GM12801 (cell line): ENCODE data around the gene FBLIM1.
"Not testable (repeated sequence)": the region's sequence is repeated elsewhere in the genome, so short reads cannot be mapped to it uniquely, and the experiment has no call there.

Experiments used
- CTCF ChIP-seq: IDR thresholded peaks from one replicate; pipeline ENCODE4 v1.5.1; 2011; ENCODE audit warnings: control low read depth; ENCODE audit not compliant: insufficient read length; ENCODE audit errors: extremely low read depth

Gene FBLIM1

DNA sequence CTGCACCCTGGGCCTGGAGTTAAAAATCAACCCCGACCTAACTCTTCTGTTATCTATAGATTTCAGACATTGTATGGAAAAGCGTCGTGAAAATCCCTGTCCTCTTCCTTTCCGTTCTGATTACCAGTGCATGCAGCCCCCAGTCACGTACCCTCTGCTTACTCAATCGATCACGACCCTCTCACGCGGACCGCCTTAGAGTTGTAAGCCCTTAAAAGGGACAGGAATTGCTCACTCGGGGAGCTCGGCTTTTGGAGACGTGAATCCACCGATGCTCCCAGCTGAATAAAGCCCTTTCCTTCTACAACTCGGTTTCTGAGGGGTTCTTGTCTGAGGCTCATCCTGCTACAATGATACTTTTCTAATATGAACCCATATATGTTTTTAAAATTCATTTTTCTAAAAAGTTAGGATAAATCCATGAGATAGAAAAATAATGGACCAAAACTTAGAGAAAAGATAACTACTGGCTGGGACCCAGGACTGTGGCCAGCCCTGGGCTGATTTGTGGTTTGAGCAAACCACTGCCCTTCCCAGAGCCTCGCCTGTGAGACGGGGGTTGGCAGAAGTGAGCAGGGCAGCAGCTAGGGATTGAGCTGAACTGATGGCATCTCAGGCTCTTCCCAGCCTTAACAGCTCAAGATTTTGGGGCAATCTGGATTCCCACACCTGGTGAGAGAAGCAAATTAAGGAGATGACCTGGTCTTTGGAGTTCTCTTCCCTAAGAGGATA, 43.8 kb downstream of the FBLIM1 start:
- no peak for TF ChIP-seq CTCF

DNA sequence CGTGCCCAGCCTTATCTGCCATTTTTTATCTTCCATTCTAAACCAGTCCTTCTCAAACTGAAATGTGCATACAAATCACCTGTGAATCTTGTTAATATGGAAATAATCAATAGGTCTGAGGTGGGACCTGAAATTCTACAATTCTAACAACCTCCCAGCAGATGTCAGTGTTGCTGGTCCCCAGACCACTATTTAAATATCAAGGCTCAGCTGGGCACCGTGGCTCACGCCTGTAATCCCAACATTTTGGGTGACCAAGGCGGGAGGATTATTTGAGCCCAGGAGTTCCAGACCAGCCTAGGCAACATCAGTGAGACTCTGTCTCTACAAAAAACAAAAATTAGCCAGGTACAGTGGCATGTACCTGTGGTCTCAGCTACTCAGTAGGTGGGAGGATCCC, 44.8 kb downstream of the FBLIM1 start:
- TF ChIP-seq CTCF, result no peak

GRCh38 chr1:15804060-15804459, 45.5 kb downstream of the FBLIM1 start:
- no peak for TF ChIP-seq CTCF

- TF ChIP-seq CTCF, result no peak
These were observed 48.5 kb downstream of the FBLIM1 start for GRCh38 chr1:15807121-15807520.

DNA sequence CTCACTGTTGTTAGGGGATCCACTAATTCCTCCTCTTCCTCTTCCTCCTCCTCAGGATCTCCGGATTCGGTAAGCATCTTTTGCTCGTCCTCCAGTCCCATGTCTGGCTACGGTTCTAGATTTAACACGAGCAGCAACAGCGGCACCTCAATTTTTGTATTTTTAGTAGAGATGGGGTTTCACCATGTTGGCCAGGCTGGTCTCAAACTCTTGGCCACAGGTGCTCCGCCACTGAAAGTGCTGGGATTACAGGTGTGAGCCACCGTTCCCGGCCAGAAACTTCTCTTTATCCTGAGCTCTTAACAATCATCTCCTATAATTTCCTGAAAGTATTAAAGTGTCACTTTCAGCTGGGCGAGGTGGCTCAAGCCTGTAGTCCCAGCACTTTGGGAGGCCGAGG, 49.0 kb downstream of the FBLIM1 start, which contains the start of gene UQCRHL:
UQCRHL (minus strand) TSS at position 101 of the 400 bp plus-strand sequence; CDS start at position 101, 0 bp downstream.
- TF ChIP-seq CTCF, result not testable (repeated sequence)

DNA sequence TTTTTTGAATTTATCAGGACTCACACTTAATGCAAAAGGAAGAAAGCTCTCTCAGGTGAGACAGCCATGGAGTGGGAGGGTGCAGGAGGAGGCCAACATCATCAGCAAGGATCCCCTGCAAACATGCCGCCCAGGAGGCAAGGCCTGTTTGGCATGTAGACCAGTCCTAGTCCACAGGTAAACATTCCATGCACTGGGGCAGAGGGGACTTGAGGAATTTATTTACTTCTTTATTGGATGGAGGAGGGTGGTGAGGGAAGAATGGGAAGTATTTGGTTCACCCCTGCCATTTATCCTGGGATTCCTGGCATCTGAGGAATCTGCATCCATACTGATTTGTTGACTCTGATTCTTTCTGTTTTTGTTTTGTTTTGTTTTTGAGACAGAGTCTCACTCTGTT, 50.4 kb downstream of the FBLIM1 start:
- no peak for TF ChIP-seq CTCF

GRCh38 chr1:15810073-15810472, 51.5 kb downstream of the FBLIM1 start:
- TF ChIP-seq CTCF, result no peak
